GM21447 (cell line): ENCODE measurements around the gene GRAP2.
"Not testable (repeated sequence)": the region's sequence is repeated elsewhere in the genome, so short reads cannot be mapped to it uniquely, and the experiment has no call there.

Source experiments
- ATAC-seq: cut with Tn5 transposase; IDR thresholded peaks from one replicate; pipeline ENCODE4 v1.9.1; 2021; ENCODE audit not compliant: unreplicated experiment

The GRAP2 gene

DNA sequence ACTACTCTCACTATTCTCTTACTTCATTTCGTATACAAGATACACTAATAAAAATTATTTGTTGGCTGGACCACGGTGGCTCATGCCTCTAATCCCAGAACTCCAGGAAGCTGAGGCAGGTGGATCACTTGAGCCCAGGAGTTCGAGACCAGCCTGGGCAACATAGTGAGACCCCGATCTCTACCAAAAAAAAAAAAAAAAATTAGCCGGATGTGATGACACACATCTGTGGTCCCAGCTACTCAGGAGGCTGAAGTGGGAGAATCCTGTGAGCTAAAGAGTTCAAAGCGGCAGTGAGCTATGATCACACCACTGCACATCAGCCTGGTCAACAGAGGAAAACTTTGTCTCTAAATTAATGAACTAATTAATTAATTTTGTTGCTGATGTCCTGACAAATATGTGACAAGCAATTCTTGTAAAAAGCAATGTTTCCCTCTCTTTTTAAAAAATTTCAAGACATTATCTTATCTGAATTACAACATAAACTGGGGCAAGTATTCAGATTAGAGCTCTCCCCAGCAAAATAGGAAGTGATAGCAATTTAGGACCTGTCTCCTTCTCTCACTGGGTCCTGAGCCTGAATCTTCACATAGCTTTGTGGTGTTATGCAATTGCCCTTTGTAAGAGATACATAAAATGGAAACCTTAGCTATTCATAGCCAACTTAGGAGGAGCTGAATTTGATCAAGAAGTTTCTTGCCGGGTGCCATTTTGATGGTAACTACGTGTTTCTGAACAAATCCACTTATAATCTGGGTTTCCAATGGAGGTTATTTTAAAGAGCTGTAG, 41.8 kb downstream of the GRAP2 start:
- ATAC-seq, result no peak

DNA sequence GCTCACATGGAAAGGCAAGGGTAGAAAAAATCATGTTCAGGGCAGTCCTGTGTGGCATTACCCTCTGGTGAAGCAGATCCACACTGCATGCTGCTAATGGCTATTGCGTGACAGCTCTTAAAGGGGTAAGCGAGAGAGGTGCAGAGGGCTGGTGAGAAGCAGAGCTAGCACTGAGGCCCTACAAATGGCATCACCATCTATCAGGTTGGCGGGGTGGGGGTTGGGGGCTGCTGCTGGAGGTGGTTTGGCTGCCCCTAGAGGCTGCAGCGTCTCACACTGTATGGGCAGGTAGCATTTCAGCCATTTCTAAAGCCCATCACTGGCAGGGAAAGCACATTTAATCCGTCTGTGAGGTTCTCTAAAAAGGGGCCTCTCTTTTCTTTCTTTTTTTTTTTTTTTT, 42.5 kb downstream of the GRAP2 start:
- ATAC-seq, result no peak

DNA sequence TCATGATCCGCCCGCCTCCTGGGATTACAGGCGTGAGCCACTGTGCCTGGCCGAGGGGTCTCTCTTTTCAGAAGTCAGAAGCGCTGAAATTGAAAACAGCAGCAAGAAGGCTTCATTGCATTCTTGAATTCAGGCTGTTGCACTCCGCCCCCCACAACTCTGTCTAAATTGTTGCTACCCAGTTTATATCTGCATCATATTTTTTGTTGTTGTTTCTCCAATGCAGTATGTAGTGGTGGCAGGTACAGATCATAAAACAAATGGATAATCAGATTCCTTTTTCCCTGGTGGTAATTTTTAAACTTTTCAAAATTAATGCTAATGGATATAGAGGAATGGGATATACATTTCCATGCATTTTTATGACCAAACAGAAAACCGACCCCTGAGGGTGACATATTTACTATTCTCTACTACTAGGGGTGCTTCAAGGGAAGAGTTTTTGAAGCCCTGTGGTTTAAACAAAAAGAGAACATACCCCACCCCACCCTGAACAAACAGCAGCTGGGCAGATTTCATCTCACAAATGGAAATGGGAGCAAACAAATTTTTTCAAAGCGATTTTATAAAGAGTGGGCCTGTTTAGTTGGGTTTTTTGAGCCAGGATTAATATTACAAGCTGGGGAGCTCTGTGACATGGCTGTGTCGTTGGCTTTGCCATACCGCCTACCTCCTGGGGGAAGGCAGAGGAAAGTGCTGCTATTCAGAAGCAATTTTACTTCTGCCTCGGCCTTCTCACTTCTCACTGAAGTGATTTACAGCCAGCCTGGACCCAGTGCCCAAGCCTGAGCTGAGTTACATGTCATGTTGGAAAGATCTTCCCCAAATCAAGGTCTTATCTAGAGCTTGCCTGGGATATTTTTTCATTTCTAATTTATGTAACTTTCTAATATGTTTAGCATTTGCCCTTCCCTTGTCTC, 43.3 kb downstream of the GRAP2 start:
- no peak for ATAC-seq

DNA sequence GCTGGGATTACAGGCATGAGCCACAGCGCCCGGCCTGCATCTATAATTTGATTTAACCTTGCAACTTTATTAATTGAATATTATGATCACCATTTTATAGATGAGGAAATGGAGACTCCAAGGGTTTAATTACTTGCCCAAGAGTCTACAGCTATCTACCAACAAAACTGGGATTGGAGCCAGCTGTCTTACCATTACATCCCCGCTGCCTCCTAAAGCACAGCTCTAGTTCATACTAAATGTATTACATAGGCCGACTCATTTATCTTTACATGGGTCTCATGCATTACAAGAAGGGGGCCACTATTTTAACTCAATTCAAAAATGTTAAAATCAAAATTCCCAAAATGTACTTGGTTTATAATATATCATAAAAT, 45.2 kb downstream of the GRAP2 start:
- ATAC-seq, result no peak

DNA sequence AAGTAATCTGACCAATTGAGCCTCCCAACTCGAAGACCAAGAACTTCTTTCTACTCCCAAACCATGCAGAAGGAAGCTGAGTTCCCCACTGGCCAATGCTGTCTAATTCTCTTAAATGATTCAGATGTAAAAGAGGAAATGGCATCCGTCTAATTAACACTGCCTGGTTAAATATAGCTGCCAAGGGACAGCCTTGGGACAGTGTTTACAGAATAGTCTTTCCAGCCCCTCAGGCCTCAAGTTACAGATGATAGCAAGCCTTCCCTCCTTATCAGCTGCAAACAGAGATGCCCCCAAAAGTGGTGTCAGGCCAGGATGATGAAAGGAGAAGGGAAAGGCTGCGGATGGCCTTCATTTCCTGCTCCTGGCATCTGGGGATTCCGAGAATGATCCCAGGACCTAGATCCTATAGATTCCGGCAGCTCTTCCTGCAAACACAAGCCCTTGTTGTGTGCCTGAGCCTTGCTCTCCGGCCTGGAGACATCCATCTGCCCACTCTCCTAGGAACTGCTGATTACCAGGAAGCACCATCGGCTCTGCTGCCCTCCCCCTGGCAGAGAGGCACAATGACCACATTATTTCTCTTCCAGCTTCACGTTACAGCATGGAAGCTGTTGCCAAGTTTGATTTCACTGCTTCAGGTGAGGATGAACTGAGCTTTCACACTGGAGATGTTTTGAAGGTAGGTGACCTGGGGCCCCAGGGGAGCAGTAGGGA, 45.8 kb downstream of the GRAP2 start:
- no peak for ATAC-seq

DNA sequence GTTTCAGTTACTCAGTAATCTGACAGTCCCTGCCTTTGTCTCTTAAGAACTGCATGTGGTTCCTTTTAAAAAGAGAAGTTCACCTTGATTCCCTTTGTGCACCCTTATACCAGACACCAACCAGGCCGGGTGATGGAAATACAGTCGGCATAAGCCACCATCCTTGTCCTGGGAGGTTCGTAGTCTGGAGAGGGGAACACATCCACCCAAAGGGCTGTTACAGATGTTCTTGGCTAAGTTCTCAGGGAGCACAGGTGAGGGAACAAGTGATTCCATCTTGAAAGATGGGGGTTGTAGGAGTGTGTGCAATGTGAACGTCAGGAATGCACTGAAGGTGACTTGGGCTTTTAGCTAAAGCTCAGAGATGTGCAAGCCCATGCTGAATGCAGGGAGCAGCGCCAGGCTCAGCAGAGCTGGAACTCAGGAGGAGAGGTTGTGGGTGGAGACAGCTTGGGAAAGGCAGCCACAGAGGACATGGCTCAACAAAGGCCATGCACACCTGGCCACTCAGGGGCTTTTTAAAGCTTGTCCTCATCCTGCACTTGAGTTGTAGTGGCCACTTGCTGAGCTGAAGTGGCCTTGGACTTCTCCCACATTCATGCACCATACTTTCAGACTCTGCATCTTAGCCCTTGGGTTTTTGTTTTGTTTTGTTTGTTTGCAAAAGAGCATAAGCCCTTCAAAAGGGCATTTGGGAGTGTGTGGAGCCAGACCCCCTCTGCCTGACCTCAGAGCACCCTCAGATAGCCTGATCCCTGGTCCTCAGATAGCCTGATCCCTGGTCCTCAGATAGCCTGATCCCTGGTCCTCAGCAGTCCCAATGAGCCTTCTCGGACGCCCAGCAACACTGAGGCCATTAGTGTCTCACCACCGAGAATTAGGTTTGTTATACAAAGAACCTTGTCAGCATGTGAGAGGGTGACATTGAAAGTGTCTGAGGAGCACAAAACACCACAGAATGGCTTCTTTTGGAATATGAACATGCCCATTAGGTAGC, 46.6 kb downstream of the GRAP2 start:
- ATAC-seq, result no peak

DNA sequence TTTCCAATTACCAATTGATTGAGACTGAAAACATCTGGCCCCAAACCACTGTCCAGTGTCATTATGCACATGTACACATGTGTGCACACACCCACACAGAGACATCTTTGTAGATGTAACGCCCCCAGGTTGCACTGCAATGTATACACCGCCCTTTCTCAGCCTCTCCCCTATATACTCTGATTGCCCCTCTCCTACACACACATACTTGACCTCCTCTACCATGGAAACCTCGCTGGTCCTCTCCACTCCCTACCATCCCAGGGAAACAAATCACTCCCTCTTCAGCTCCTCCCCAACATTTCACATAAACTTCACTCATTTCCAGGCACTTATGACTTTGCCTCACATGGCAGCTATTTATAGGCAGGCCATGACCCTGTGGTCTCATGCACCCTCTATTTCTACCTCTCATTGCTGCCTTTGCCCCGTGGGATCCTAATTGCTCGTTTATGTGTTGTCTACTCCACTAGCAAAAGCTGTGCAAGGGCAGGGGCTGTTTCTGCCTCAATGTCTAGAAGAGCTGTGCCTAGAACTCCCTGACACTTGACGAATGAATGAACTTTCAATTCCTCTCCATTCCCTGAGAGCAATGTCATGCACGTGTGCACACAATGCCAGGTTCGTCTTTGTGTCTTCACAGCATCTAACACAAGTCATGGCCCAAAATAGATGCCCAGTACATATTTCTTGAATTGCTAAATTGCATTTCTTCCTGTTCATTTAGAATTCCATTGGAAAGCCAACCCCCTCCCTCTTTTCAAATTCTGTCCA, 49.3 kb downstream of the GRAP2 start:
- ATAC-seq, result no peak

DNA sequence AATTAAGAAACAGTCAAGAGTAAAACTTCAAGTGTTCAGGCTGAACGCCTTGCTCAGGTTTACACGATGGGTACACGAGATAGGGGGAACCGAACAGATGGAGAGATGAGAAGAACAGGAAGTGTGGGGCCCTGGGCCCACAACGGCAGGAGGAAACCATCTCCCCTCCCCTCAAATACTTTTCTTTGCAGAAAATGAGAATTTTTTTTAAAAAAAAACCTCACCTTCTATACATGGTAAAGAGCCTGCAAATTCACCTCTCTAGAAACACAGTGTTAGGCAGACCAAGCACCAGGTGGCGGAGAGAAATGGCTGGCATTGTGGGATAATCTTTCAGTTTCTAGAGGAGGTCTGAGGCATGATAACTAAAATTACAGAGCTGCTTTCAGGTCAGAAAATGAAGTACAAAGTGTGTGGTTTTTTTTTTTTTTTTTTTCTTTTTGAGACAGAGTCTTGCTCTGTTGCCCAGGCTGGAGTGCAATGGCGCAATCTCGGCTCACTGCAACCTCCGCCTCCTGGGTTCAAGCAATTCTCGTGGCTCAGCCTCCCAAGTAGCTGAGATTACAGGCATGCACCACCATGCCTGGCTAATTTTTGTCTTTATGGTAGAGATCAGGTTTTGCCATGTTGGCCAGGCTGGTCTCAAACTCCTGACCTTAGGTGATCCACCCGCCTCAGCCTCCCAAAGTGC, 50.9 kb downstream of the GRAP2 start:
- not testable (repeated sequence) for ATAC-seq

DNA sequence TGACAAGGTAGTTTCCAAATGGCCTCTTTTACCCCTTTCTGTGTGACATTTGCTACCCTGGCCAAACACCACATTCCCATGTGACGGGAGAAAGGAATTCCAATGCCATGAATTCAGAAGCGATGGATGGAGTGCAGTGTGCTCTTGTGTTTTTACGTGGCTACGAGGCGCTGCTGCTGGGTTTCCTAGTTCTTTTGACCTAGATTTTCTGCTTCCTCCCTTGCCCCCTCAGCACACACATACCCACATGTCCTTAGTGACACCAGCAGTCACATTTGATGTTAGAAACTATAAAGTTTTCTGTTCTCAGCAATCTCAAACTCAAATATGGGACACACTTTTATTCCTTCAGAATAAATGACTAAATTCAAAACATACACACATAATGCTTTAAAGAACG, 51.5 kb downstream of the GRAP2 start:
- ATAC-seq, result no peak

DNA sequence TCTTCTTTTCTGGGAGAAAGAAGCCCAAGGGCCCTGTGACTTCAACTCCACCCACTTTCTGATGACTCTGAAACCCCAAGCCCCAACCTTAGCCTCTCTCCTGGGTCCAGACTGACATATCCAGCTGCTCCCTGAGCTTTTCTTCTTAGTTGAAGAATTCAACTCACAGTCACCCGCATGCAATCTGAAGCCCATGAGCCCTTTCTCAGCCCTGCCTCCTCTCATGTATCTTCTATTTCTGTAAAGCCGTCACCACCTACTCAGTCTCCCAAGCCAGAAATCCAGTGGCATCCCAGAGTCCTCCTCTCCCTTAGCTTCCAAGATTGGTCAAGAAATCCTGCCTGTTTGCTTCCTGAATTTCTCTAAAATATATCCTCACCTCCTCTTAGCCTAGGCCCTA, 52.2 kb downstream of the GRAP2 start:
- ATAC-seq, result no peak

DNA sequence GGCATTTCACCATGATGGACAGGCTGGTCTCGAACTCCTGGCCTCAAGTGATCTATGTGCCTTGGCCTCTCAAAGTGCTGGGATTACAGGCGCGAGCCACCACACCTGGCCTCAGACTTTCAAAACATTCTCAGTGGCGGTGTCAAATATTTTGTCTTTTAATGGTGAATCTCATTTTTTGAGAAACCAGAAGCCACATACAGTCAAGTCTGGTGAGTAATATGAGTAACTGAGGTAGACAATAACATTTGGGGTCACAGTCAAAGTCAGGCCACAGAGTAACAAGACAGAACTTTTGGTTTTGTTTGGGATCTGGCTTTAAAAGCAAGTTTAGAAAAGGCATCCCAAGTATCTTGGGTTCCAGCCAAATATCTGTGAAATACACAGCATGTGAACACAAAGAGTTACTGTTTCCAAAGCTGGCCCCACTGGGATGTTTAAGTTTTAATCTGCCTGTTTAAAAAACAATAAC, 53.7 kb downstream of the GRAP2 start:
- ATAC-seq, result no peak

DNA sequence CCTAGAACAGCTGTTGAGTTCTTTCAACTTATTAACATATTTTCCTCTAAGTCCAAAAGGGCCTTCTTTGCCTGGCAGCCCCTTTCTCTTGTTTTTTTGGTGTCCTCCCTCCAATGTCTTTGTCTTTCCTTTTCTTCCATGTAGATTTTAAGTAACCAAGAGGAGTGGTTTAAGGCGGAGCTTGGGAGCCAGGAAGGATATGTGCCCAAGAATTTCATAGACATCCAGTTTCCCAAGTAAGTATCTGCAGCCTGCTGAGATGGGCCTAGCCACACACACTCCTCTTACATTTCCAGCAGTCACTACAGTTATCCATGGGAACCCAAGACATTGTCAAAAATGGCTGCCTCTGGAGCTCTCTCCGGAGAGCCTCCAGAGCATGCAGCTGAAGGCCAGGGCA, 54.8 kb downstream of the GRAP2 start:
- no peak for ATAC-seq

DNA sequence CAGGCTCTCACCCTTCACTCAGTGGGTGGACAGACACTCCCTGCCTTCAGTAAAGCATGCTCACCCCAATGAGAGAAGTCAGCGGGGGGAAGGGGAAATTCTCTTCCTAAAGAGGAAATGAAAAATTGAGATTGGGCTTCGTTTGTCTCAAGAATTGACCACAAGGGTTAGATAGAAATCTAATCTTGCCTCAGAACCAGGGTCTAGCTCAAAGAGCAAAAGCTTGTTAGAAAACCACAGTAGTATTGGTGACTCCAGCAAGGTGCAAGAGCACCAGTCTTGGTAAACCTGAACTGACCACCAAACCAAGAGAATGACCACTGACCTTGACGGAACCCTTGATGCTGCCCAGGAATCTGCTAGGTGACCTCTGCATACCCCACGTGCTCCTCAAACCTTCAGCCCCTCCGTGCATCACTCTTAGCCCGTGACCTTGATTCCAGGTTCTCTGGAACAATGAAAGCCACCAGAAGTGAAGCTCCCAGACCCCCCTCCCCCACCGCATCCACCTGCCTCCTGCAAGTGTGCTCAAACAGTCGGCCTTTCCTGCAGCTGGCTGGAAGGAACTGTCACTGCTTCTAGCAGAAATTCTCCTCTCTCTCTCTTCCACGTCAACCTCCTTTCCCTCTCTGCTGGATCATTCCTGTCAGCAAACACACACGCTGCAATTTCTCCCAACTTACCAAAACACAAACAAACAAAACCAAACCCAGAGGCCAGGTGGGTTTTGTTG, 56.2 kb downstream of the GRAP2 start:
- ATAC-seq, result no peak

DNA sequence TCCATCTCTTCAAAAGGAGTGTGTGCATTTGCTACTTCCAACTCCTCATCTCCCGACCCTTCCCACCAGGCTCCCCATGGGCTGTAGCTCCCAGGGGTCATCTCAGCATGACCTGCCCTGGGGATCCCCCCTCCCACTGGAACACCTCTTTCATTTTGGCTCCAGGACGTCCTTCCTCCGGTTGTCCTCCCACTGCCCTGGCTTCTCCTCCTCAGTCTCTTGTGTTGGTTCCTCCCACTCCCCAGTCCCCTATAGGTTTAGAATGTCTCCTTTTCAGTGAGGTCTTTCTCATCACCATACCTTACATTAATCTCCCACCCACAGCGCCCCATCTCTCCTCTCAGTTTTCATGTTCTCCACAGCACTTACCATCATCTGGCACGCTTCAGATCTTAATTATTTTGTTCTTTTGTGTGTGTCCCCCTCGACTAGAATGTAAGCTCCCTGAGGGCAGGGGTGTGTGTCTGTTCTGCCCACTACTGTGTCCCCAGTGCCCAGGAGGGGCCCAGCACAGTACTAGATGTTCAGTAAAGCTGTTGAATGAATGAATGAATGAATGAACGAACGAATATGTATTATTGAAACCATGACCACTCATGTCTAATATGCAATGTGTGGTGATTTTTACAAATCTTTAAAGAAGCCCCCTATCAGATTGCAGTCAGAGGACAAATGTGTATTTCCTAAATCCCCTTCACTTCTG, 57.3 kb downstream of the GRAP2 start:
- no peak for ATAC-seq

DNA sequence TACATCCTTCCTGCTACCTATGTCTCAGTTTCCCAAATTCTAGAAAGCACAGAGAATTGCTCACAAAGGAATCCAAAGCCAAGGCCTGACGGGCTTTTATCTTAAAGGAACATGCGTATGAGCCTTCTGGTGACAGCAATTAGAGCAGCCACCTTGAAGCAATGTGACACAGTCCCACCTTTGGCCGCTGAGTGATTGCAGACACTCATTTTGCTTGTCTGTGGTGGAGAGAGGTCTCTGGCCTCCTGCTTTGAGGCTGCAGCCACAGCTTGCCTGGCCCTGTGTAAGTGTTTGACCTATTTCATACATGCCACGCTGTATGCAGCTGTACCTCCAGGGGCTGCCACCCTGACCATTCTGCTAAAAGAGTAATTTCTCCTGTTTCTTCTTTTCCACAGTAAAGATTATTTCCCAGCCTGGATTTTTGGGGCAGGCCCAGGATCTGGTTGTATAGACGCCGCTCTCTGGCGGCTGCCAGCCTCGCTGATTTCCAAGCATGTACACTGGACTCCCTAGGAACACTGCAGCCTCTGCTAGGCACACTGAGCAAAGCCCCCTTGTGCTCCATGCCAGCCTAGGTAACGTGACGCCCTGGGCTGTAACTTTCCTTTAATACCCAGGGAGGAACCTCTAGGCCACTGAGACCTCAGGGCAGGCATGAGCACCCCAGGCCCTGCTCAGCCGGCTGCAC, 58.2 kb downstream of the GRAP2 start:
- ATAC-seq, result no peak

DNA sequence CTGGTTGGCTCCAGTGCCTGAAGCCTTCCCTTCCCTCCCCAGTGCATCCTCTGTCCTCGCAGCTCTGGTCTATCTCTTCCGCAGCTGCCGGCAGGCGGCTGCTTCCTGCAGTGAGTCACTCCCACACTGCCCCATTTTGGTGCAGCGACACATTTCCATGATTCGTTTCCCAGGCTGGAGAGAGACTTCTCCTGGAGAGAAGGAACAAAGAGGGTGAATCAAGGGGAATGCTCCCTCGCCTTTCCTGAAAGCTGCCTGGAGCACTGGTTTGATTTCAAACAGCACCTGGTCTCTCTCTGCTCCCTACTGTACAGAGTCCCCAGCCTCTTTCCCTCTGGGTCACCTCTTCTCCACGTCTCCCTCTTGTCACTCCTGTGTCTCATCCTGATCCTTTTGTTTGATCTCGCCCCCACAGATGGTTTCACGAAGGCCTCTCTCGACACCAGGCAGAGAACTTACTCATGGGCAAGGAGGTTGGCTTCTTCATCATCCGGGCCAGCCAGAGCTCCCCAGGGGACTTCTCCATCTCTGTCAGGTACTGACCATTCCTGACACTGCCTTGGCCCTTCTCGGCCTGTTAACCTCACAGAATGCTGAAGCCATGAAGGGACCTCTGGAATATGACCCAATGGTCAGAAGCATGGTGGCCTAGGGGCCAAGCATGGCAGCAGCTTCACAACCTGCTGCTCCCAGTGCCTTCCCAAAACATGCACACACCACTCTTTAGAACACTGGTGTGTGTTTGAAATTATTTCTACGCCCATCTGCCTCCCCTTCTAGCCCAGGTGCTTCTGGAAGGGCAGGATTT, 59.0 kb downstream of the GRAP2 start, which contains the start of gene TMA7B:
Gene TMA7B, plus strand, starts transcription at position 758 of the 808 bp plus-strand sequence. CDS start 3,978 bp downstream, outside the sequence.
- no peak for ATAC-seq
